ENCODE data around the gene IL1R2. TPM values are rescaled to one million over a fixed set of nuclear protein-coding genes. Genes with fewer than 3 reads are reported as not detected.

Gene IL1R2
- total RNA-seq, 1 donor: 0.36 TPM

- Histone ChIP-seq H3K36me3 (ENCODE audit: insufficient read depth, low read length) (no peaks in the 10 kb centered on the region), H3K79me2 (ENCODE audit: insufficient read depth, low read length) (no peaks in the 10 kb centered on the region), H4K20me1 (ENCODE audit: insufficient read depth, low read length) (no peaks in the 10 kb centered on the region), H3K27ac (ENCODE audit: low read depth, low read length) (peak overlapping the region; percentile 53), H3K9me3 (ENCODE audit: low read depth, low read length) (no peaks in the 10 kb centered on the region), H3K4me1 (ENCODE audit: insufficient read depth, low read length) (peaks cover 39% of the 10 kb centered on the region), H3K27me3 (ENCODE audit: insufficient read depth, low read length) (no peaks in the 10 kb centered on the region), H3K4me3 (ENCODE audit: insufficient read depth, low read length) (no peak overlapping the region), H2AFZ (ENCODE audit: low read length) (peak overlapping the region; percentile 72), H3K4me2 (ENCODE audit: insufficient read depth, low read length) (peak overlapping the region; percentile 17)
- no peak for DNase-seq (ENCODE audit: insufficient read length, low spot score, missing footprints)
- TF ChIP-seq, protein P1, sequence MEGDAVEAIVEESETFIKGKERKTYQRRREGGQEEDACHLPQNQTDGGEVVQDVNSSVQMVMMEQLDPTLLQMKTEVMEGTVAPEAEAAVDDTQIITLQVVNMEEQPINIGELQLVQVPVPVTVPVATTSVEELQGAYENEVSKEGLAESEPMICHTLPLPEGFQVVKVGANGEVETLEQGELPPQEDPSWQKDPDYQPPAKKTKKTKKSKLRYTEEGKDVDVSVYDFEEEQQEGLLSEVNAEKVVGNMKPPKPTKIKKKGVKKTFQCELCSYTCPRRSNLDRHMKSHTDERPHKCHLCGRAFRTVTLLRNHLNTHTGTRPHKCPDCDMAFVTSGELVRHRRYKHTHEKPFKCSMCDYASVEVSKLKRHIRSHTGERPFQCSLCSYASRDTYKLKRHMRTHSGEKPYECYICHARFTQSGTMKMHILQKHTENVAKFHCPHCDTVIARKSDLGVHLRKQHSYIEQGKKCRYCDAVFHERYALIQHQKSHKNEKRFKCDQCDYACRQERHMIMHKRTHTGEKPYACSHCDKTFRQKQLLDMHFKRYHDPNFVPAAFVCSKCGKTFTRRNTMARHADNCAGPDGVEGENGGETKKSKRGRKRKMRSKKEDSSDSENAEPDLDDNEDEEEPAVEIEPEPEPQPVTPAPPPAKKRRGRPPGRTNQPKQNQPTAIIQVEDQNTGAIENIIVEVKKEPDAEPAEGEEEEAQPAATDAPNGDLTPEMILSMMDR (IDR thresholded peaks at IDR 0.05; ENCODE audit: extremely low read depth, low read depth, low read length): peak; percentile 15
Observed at GRCh38 chr2:102033750-102034682, 42.3 kb downstream of the IL1R2 start.

DNA sequence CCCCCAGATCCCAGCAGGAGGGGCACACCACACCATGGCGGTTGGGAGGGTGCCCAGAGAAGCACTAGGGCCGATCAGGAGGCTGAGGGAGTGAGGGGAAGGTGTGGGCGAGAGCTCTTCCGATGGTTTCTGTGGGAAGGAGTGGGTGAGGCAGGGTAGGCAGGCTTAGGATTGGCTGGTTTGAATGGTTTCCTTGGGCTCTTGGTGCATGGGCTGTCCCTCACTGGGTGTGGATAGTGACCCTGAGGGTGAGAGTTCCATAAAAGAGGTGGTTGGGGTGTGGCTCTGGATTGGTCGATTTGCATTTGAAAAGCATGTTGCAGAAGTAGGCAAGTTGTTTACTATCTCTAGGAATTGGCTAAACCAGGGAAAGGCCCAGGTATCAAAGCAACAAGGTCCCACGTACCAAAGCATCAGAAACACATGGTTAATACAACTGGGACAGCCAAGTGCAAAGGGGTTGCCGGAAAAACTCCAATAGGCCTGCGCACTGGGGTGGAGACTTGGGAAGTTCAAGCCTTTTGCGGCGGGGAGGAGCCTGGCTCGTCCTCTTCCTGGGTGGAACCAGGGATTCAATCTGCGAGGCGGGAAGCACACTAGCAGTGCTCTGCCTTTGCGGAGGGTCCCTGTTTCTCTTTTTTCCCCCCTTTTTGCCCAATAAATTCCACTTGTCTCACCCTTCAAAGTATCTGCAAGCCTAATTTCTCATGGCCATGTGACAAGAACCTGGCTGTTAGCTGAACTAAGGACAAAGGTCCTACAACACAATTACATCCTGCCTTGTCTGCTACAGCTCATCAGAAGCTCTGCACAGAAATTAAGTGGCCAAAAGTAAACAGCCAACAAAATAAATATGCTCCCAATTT is 43.2 kb downstream of the IL1R2 start:
- peaks cover 45% of the 10 kb centered on the region for H3K4me1 ChIP-seq (ENCODE audit: insufficient read depth, low read length)
- no peaks in the 10 kb centered on the region for H3K9me3 ChIP-seq (ENCODE audit: low read depth, low read length)
- no peak overlapping the region for H3K4me2 ChIP-seq (ENCODE audit: insufficient read depth, low read length)
- no peaks in the 10 kb centered on the region for H4K20me1 ChIP-seq (ENCODE audit: insufficient read depth, low read length)
- no peak overlapping the region for H3K27ac ChIP-seq (ENCODE audit: low read depth, low read length)
- H3K4me3 ChIP-seq (ENCODE audit: insufficient read depth, low read length): no peak overlapping the region
- TF ChIP-seq, protein P1 (IDR thresholded peaks at IDR 0.05; ENCODE audit: extremely low read depth, low read depth, low read length): no peak
- no peaks in the 10 kb centered on the region for H3K27me3 ChIP-seq (ENCODE audit: insufficient read depth, low read length)
- DNase-seq (ENCODE audit: insufficient read length, low spot score, missing footprints): no peak
- H2AFZ ChIP-seq (ENCODE audit: low read length): no peak overlapping the region
- no peaks in the 10 kb centered on the region for H3K79me2 ChIP-seq (ENCODE audit: insufficient read depth, low read length)
- no peaks in the 10 kb centered on the region for H3K36me3 ChIP-seq (ENCODE audit: insufficient read depth, low read length)

- peak overlapping the region; percentile 79 for H3K4me2 ChIP-seq (ENCODE audit: insufficient read depth, low read length)
- no peaks in the 10 kb centered on the region for H3K27me3 ChIP-seq (ENCODE audit: insufficient read depth, low read length)
- peak overlapping the region; percentile 89 for H3K27ac ChIP-seq (ENCODE audit: low read depth, low read length)
- H3K4me3 ChIP-seq (ENCODE audit: insufficient read depth, low read length): peak overlapping the region; percentile 35
- no peaks in the 10 kb centered on the region for H3K36me3 ChIP-seq (ENCODE audit: insufficient read depth, low read length)
- peak overlapping the region; percentile 62 for H2AFZ ChIP-seq (ENCODE audit: low read length)
- H4K20me1 ChIP-seq (ENCODE audit: insufficient read depth, low read length): no peaks in the 10 kb centered on the region
- peak; percentile 61 for DNase-seq (ENCODE audit: insufficient read length, low spot score, missing footprints)
- no peaks in the 10 kb centered on the region for H3K9me3 ChIP-seq (ENCODE audit: low read depth, low read length)
- TF ChIP-seq, protein P1 (IDR thresholded peaks at IDR 0.05; ENCODE audit: extremely low read depth, low read depth, low read length): no peak
- H3K79me2 ChIP-seq (ENCODE audit: insufficient read depth, low read length): no peaks in the 10 kb centered on the region
- peaks cover 53% of the 10 kb centered on the region for H3K4me1 ChIP-seq (ENCODE audit: insufficient read depth, low read length)
Observed at GRCh38 chr2:102037681-102038080, 45.9 kb downstream of the IL1R2 start.
